H9 (cell line): ENCODE data around the gene PFKP. TPM values are rescaled to one million over a fixed set of nuclear protein-coding genes. Genes with fewer than 3 reads are reported as not detected.

Experiments used
- DNase-seq: peaks from one replicate; pipeline ENCODE4 v3.0.0-alpha.2; 2017
- H2AFZ ChIP-seq: one replicate; pipeline ENCODE4 v1.6.1; 2013; ENCODE audit warnings: mild to moderate bottlenecking, low read length, control low read depth, moderate library complexity
- H2AK5ac ChIP-seq: 2 replicates; pipeline ENCODE4 v1.6.1; 2013; ENCODE audit warnings: low read length, control low read depth, mixed read lengths; ENCODE audit not compliant: insufficient read length
- H2BK120ac ChIP-seq: one replicate; pipeline ENCODE4 v1.6.1; 2013; ENCODE audit warnings: low read depth, mild to moderate bottlenecking, low read length, control low read depth, inconsistent platforms; ENCODE audit not compliant: poor library complexity, severe bottlenecking
- H2BK12ac ChIP-seq: 2 replicates; pipeline ENCODE4 v1.6.1; 2013; ENCODE audit warnings: low read length, control low read depth, mixed read lengths, low read depth; ENCODE audit not compliant: insufficient read length
- H2BK15ac ChIP-seq: 2 replicates; pipeline ENCODE4 v1.6.1; 2013; ENCODE audit warnings: low read depth, low read length, control low read depth
- H2BK20ac ChIP-seq: one replicate; pipeline ENCODE4 v1.6.1; 2013; ENCODE audit warnings: low read depth, mild to moderate bottlenecking, low read length, control low read depth, inconsistent platforms; ENCODE audit not compliant: poor library complexity, severe bottlenecking
- H2BK5ac ChIP-seq: 2 replicates; pipeline ENCODE4 v1.6.1; 2013; ENCODE audit warnings: low read length, control low read depth, mixed read lengths; ENCODE audit not compliant: insufficient read length
- H3K14ac ChIP-seq: 2 replicates; pipeline ENCODE4 v1.6.1; 2013; ENCODE audit warnings: low read length, control low read depth; ENCODE audit not compliant: insufficient read depth
- H3K18ac ChIP-seq: 2 replicates; pipeline ENCODE4 v1.6.1; 2013; ENCODE audit warnings: low read depth, mild to moderate bottlenecking, mixed read lengths, low read length, control low read depth; ENCODE audit not compliant: insufficient read length
- H3K23ac ChIP-seq: 2 replicates; pipeline ENCODE4 v1.6.1; 2013; ENCODE audit warnings: low read length, control low read depth, mixed read lengths, low read depth; ENCODE audit not compliant: insufficient read length
- H3K23me2 ChIP-seq: 2 replicates; pipeline ENCODE4 v1.6.1; 2013; ENCODE audit warnings: low read depth, mild to moderate bottlenecking, mixed read lengths, low read length, control low read depth; ENCODE audit not compliant: insufficient read length, poor library complexity, severe bottlenecking
- H3K27ac ChIP-seq: 2 replicates; pipeline ENCODE4 v1.5.1; 2013; ENCODE audit warnings: low read length, control low read depth, mixed read lengths, low read depth; ENCODE audit not compliant: insufficient read length
- H3K27me3 ChIP-seq: 2 replicates; pipeline ENCODE4 v1.6.1; 2013; ENCODE audit warnings: low read length, control low read depth, inconsistent platforms; ENCODE audit not compliant: insufficient read depth
- H3K4ac ChIP-seq: 2 replicates; pipeline ENCODE4 v1.6.1; 2013; ENCODE audit warnings: low read depth, mild to moderate bottlenecking, control low read depth, inconsistent platforms, low read length, moderate library complexity
- H3K4me1 ChIP-seq: 2 replicates; pipeline ENCODE4 v1.6.1; 2013; ENCODE audit warnings: low read length, control low read depth, inconsistent platforms; ENCODE audit not compliant: insufficient read depth
- H3K4me2 ChIP-seq: 2 replicates; pipeline ENCODE4 v1.6.1; 2013; ENCODE audit warnings: low read length, control low read depth, mixed read lengths; ENCODE audit not compliant: insufficient read length, insufficient read depth
- H3K56ac ChIP-seq: 2 replicates; pipeline ENCODE4 v1.6.1; 2013; ENCODE audit warnings: low read depth, mild to moderate bottlenecking, mixed read lengths, low read length, control low read depth; ENCODE audit not compliant: insufficient read length
- H3K79me1 ChIP-seq: 2 replicates; pipeline ENCODE4 v1.6.1; 2013; ENCODE audit warnings: low read depth, mild to moderate bottlenecking, moderate library complexity, low read length, control low read depth, inconsistent platforms; ENCODE audit not compliant: insufficient read depth, poor library complexity, severe bottlenecking
- H3K79me2 ChIP-seq: 2 replicates; pipeline ENCODE4 v1.6.1; 2013; ENCODE audit warnings: low read length, control low read depth, inconsistent platforms; ENCODE audit not compliant: insufficient read depth
- H3K9ac ChIP-seq: 2 replicates; pipeline ENCODE4 v1.6.1; 2013; ENCODE audit warnings: low read length, control low read depth, mixed read lengths; ENCODE audit not compliant: insufficient read length; ENCODE audit errors: extremely low read depth
- H3K9me3 ChIP-seq: one replicate; pipeline ENCODE4 v1.6.1; 2013; ENCODE audit warnings: low read depth, low read length, inconsistent platforms; ENCODE audit not compliant: control insufficient read depth
- H3T11ph ChIP-seq: one replicate; pipeline ENCODE4 v1.6.1; 2013; ENCODE audit warnings: mild to moderate bottlenecking, low read length, control low read depth, inconsistent platforms
- H4K20me1 ChIP-seq: one replicate; pipeline ENCODE4 v1.6.1; 2013; ENCODE audit not compliant: control insufficient read depth, insufficient read length, insufficient read depth
- H4K5ac ChIP-seq: 2 replicates; pipeline ENCODE4 v1.6.1; 2013; ENCODE audit warnings: low read depth, mild to moderate bottlenecking, mixed read lengths, low read length, control low read depth; ENCODE audit not compliant: insufficient read length
- H4K8ac ChIP-seq: replicated peaks from 2 replicates; pipeline ENCODE4 v1.6.1; 2013; ENCODE audit warnings: low read length, control low read depth, mixed read lengths, low read depth; ENCODE audit not compliant: insufficient read length
- H4K91ac ChIP-seq: 2 replicates; pipeline ENCODE4 v1.6.1; 2013; ENCODE audit warnings: low read depth, mild to moderate bottlenecking, moderate library complexity, mixed read lengths, low read length, control low read depth; ENCODE audit not compliant: insufficient read length
- H3K27ac Mint-ChIP-seq, 3 experiments: 2 replicates in 2 of 3; 3 replicates in 1 of 3; pipeline ENCODE4 v1.8.0; 2020 to 2021; ENCODE audit warnings: mixed read lengths in 3 of 3, mild to moderate bottlenecking in 1 of 3, moderate library complexity in 1 of 3
- H3K27me3 Mint-ChIP-seq: 2 replicates; pipeline ENCODE4 v1.8.0; 2021; ENCODE audit warnings: low read depth, mild to moderate bottlenecking, moderate library complexity, mixed read lengths
- H3K36me3 Mint-ChIP-seq, 3 experiments: 2 replicates in 2 of 3; 3 replicates in 1 of 3; pipeline ENCODE4 v1.8.0; 2020 to 2021; ENCODE audit warnings: low read depth in 3 of 3, mixed read lengths in 3 of 3; ENCODE audit not compliant: insufficient read depth in 1 of 3
- H3K4me1 Mint-ChIP-seq, 2 experiments: 2 replicates each; pipeline ENCODE4 v1.8.0; 2020; ENCODE audit warnings: mixed read lengths in 2 of 2
- H3K4me3 Mint-ChIP-seq, 2 experiments: 2 replicates in 1 of 2; 3 replicates in 1 of 2; pipeline ENCODE4 v1.8.0; 2020 to 2021; ENCODE audit warnings: mild to moderate bottlenecking in 2 of 2, mixed read lengths in 2 of 2, moderate library complexity in 1 of 2
- H3K9me3 Mint-ChIP-seq, 2 experiments: 2 replicates in 1 of 2; 3 replicates in 1 of 2; pipeline ENCODE4 v1.8.0; 2020; ENCODE audit warnings: mild to moderate bottlenecking in 2 of 2, mixed read lengths in 2 of 2, moderate library complexity in 1 of 2
- CTCF ChIP-seq: fragments of 200-600 bp; sonication (generic); conservative IDR thresholded peaks from 3 replicates; pipeline ENCODE4 v1.8.0; 2021; ENCODE audit warnings: antibody characterized with exemption, mild to moderate bottlenecking
- WGBS: extraction: QIAGEN DNeasy Blood & Tissue Kit; methylation state at CpG from one replicate; pipeline ENCODE4 v1.1.7; 2013; ENCODE audit warnings: missing lambda C conversion rate, low lambda C conversion rate, mixed read lengths; ENCODE audit not compliant: insufficient read length; ENCODE audit errors: extremely low coverage; 5-methylcytosine and 5-hydroxymethylcytosine counted together
- total RNA-seq: library from RNA; stranded (reverse); gene quantifications from 2 replicates; pipeline ENCODE4 v1.2.1, GENCODE V29; 2021

The PFKP gene
- total RNA-seq, 1 experiment from 2014 or later: 145 TPM

DNA sequence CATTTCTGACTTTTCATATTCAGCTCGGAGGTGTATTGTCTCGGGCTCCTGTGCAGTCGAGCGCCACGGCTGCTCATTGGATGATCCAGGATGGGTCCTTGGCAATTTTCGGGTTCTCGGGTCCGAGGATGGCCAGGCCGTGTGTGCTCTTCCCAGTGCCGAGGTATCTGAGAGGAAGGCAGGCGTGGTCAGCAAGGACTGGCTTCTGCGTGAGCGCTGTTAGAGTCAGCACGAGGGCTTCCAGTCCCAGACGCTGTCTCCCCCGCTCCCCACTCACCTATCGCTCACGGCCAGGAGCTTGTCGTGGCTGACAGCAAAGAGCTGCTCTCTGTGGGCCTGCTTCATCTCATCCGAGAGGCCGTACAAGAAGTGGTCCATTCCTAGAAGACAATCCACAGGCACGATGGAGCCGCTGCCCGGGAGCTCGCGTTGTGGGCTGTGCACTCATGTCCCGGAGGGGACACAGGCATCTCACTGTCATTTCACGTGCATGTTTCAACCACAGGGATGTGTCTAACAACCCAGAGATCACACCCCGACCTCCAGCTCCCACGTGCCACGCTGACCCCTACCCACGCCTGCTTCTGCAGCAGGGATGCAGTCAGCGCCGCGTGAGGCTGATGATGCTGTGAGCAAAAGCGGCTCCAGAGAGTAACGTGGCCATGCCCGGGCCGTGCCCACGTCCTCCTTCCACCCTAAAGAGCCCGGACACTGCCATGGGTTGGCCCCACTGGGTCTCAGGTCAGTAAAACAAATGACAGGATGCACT lies 70.8 kb downstream of the PFKP start:
- H3K4me2 ChIP-seq: no peak overlapping the region
- H3K27ac ChIP-seq: no peak overlapping the region
- no peaks in the 10 kb centered on the region for H3K27me3 ChIP-seq
- H4K91ac ChIP-seq: no peak overlapping the region
- Mint-ChIP-seq H3K9me3 (no peaks in the 10 kb centered on the region), H3K36me3 (peaks cover 23 to 92% (median 90%) of the 10 kb centered on the region in 3 experiments; a peak in 6 of 7 replicates), H3K4me1 (no peaks in the 10 kb centered on the region), H3K27ac (no peak overlapping the region; a peak in 1 of 7 replicates), H3K4me3 (no peak overlapping the region), H3K27me3 (no peaks in the 10 kb centered on the region)
- H3K18ac ChIP-seq: no peak overlapping the region
- H3T11ph ChIP-seq: no peak overlapping the region
- no peak overlapping the region for H4K8ac ChIP-seq
- H2AK5ac ChIP-seq: no peak overlapping the region
- no CpG with 5 or more reads among the region's 41 CpGs for WGBS
- TF ChIP-seq CTCF: no peak
- H2BK15ac ChIP-seq: no peak overlapping the region
- H3K23me2 ChIP-seq: no peaks in the 10 kb centered on the region
- no peaks in the 10 kb centered on the region for H3K9me3 ChIP-seq
- H2BK120ac ChIP-seq: no peak overlapping the region
- no peak overlapping the region for H4K5ac ChIP-seq
- no peak overlapping the region for H3K14ac ChIP-seq
- no peak overlapping the region for H2BK12ac ChIP-seq
- no peak overlapping the region for H2BK5ac ChIP-seq
- H3K4ac ChIP-seq: no peak overlapping the region
- no peaks in the 10 kb centered on the region for H4K20me1 ChIP-seq
- H3K79me2 ChIP-seq: no peaks in the 10 kb centered on the region
- no peak overlapping the region for H2BK20ac ChIP-seq
- no peak overlapping the region for H3K23ac ChIP-seq
- DNase-seq: no peak
- H3K4me1 ChIP-seq: no peaks in the 10 kb centered on the region
- no peak overlapping the region for H3K56ac ChIP-seq
- H3K9ac ChIP-seq: no peak overlapping the region
- H2AFZ ChIP-seq: no peak overlapping the region
- no peaks in the 10 kb centered on the region for H3K79me1 ChIP-seq
